IMR-90 (cell line): ENCODE measurements around the gene RPS8.

Source experiments
- CEBPB ChIP-seq: IDR thresholded peaks from 2 replicates; pipeline ENCODE4 v1.6.1; 2012; ENCODE audit warnings: low read depth, low read length, improper control_type of control experiment
- FOS ChIP-seq: fragments of 150-350 bp; IDR thresholded peaks from 2 replicates; pipeline ENCODE4 v1.6.1; 2016; ENCODE audit warnings: low read depth, low read length
- MAFK ChIP-seq: IDR thresholded peaks from 2 replicates; pipeline ENCODE4 v1.6.1; 2012; ENCODE audit warnings: low read depth, low read length, improper control_type of control experiment
- NFE2L2 ChIP-seq: fragments of 150-350 bp; IDR thresholded peaks from 2 replicates; pipeline ENCODE4 v1.6.1; 2016; ENCODE audit warnings: low read depth, mild to moderate bottlenecking, low read length
- POLR2A ChIP-seq: IDR thresholded peaks from 2 replicates; pipeline ENCODE4 v1.6.1; 2012; ENCODE audit warnings: mild to moderate bottlenecking, low read depth, low read length
- TF ChIP-seq, protein P1 (sequence below): conservative IDR thresholded peaks from 2 replicates; pipeline ENCODE4 v1.5.1; 2012; ENCODE audit warnings: mild to moderate bottlenecking, low read depth, low read length, improper control_type of control experiment

GRCh38 chr1:44783697-44784093, 8.4 kb downstream of the RPS8 start:
- TF ChIP-seq POLR2A (no peak), NFE2L2 (no peak), CEBPB (no peak), FOS (no peak), MAFK (no peak)
- TF ChIP-seq, protein P1, sequence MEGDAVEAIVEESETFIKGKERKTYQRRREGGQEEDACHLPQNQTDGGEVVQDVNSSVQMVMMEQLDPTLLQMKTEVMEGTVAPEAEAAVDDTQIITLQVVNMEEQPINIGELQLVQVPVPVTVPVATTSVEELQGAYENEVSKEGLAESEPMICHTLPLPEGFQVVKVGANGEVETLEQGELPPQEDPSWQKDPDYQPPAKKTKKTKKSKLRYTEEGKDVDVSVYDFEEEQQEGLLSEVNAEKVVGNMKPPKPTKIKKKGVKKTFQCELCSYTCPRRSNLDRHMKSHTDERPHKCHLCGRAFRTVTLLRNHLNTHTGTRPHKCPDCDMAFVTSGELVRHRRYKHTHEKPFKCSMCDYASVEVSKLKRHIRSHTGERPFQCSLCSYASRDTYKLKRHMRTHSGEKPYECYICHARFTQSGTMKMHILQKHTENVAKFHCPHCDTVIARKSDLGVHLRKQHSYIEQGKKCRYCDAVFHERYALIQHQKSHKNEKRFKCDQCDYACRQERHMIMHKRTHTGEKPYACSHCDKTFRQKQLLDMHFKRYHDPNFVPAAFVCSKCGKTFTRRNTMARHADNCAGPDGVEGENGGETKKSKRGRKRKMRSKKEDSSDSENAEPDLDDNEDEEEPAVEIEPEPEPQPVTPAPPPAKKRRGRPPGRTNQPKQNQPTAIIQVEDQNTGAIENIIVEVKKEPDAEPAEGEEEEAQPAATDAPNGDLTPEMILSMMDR, result no peak
